ENCODE results near the gene TMC5. TPM values are rescaled to one million over a fixed set of nuclear protein-coding genes. Genes with fewer than 3 reads are reported as not detected.

Gene TMC5
- total and polyA plus RNA-seq, 4 donors, result 0.50 to 1.2 (median 0.83) TPM

- H3K9me3 ChIP-seq (ENCODE audit: control insufficient read depth in 4 of 4, low read length in 3 of 4), result no peaks in the 10 kb centered on the region
Observed at GRCh38 chr16:19458722-19459379, 41.2 kb downstream of the TMC5 start.

More at GRCh38 chr16:19458722-19459379, 41.2 kb downstream of the TMC5 start:
- DNase-seq (ENCODE audit: low spot score), result no peak
- H3K27me3 ChIP-seq (ENCODE audit: control insufficient read depth in 4 of 4, insufficient read depth in 4 of 4, low read length in 3 of 4), result peaks cover 0 to 5% (median 0%) of the 10 kb centered on the region in 4 donors
- TF ChIP-seq EGR1 (IDR thresholded peaks at IDR 0.05; ENCODE audit: low read depth in 2 of 2), result no peak
- no peak for TF ChIP-seq ATF3 (IDR thresholded peaks at IDR 0.05)
- TF ChIP-seq YY1 (IDR thresholded peaks at IDR 0.05), result no peak
- no peak for TF ChIP-seq CTCF (IDR thresholded peaks at IDR 0.05; ENCODE audit: low read depth, low read length, missing input control)
- TF ChIP-seq HNF4A (conservative IDR thresholded peaks at IDR 0.05), result no peak
- TF ChIP-seq ZBTB33 (IDR thresholded peaks at IDR 0.05), result no peak
- no peak for TF ChIP-seq HNF4G (IDR thresholded peaks at IDR 0.05)
- TF ChIP-seq, protein P1, sequence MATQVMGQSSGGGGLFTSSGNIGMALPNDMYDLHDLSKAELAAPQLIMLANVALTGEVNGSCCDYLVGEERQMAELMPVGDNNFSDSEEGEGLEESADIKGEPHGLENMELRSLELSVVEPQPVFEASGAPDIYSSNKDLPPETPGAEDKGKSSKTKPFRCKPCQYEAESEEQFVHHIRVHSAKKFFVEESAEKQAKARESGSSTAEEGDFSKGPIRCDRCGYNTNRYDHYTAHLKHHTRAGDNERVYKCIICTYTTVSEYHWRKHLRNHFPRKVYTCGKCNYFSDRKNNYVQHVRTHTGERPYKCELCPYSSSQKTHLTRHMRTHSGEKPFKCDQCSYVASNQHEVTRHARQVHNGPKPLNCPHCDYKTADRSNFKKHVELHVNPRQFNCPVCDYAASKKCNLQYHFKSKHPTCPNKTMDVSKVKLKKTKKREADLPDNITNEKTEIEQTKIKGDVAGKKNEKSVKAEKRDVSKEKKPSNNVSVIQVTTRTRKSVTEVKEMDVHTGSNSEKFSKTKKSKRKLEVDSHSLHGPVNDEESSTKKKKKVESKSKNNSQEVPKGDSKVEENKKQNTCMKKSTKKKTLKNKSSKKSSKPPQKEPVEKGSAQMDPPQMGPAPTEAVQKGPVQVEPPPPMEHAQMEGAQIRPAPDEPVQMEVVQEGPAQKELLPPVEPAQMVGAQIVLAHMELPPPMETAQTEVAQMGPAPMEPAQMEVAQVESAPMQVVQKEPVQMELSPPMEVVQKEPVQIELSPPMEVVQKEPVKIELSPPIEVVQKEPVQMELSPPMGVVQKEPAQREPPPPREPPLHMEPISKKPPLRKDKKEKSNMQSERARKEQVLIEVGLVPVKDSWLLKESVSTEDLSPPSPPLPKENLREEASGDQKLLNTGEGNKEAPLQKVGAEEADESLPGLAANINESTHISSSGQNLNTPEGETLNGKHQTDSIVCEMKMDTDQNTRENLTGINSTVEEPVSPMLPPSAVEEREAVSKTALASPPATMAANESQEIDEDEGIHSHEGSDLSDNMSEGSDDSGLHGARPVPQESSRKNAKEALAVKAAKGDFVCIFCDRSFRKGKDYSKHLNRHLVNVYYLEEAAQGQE (IDR thresholded peaks at IDR 0.05), result no peak
- TF ChIP-seq FOXA2 (IDR thresholded peaks at IDR 0.05), result no peak
- TF ChIP-seq, protein P2, sequence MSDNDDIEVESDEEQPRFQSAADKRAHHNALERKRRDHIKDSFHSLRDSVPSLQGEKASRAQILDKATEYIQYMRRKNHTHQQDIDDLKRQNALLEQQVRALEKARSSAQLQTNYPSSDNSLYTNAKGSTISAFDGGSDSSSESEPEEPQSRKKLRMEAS (IDR thresholded peaks at IDR 0.05), result no peak
- no peak for TF ChIP-seq RXRA (IDR thresholded peaks at IDR 0.05)
- no peak for TF ChIP-seq RAD21 (IDR thresholded peaks at IDR 0.05)
- TF ChIP-seq NR2F2 (IDR thresholded peaks at IDR 0.05), result no peak
- H3K36me3 ChIP-seq (ENCODE audit: control insufficient read depth in 4 of 4, insufficient read depth in 3 of 4, low read depth in 1 of 4, low read length in 3 of 4), result no peaks in the 10 kb centered on the region
- H3K4me1 ChIP-seq (ENCODE audit: control insufficient read depth in 4 of 4, insufficient read depth in 4 of 4, low read length in 3 of 4), result no peaks in the 10 kb centered on the region
- H3K9ac ChIP-seq (ENCODE audit: low read depth in 1 of 2, low read length in 2 of 2), result no peak overlapping the region
- 91% methylated on average over 9 of the region's 9 CpGs for WGBS
- no peak overlapping the region for H3K27ac ChIP-seq (ENCODE audit: low read depth in 1 of 2, low read length in 2 of 2)
- no peak overlapping the region for H3K4me3 ChIP-seq (ENCODE audit: low read depth in 1 of 3, low read length in 3 of 3)

Measured in liver (tissue), 9 donors.